HG02943 (cell line): Measurements from ENCODE around the gene PTH1R.

Source experiments
- ATAC-seq: cut with Tn5 transposase; IDR thresholded peaks from one replicate; pipeline ENCODE4 v1.9.1; 2021; ENCODE audit warnings: mild to moderate bottlenecking, low read depth, moderate library complexity; ENCODE audit not compliant: unreplicated experiment

The PTH1R gene

DNA sequence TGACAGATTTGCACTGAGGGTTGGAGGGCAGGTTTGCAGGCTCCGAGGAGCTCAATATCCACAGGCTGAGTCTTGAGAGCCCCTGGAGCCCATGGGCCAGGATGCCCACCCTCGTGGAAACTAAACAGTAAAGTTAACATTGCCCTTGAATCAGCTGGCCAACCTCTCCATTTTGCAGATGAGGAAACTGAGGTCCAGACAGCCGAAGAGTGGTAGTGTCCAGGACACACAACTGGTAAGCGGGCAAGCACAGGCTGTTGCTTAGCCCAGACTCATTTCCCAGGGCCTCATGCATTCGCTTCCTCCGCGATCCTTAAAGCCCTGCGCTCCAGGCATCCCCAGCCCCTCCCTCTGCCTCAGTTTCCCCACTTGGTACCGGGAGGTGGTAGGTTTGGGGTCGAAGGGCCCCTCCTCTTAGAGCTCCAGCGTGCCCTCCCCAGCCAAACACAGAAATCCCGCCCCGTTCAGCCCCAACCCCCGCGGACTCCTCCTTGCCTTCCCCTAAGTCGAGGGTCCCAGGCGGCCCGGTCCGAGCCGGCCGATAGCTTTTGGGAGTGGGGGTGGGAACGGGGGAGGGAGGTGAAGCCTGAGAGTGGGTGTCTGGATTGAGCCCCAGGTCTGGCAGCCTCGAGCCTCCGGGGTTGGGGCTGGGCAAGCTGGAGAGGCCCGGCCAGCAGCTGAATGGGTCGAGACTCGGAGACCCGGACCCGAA, 3.5 kb downstream of the PTH1R start:
- ATAC-seq: no peak

DNA sequence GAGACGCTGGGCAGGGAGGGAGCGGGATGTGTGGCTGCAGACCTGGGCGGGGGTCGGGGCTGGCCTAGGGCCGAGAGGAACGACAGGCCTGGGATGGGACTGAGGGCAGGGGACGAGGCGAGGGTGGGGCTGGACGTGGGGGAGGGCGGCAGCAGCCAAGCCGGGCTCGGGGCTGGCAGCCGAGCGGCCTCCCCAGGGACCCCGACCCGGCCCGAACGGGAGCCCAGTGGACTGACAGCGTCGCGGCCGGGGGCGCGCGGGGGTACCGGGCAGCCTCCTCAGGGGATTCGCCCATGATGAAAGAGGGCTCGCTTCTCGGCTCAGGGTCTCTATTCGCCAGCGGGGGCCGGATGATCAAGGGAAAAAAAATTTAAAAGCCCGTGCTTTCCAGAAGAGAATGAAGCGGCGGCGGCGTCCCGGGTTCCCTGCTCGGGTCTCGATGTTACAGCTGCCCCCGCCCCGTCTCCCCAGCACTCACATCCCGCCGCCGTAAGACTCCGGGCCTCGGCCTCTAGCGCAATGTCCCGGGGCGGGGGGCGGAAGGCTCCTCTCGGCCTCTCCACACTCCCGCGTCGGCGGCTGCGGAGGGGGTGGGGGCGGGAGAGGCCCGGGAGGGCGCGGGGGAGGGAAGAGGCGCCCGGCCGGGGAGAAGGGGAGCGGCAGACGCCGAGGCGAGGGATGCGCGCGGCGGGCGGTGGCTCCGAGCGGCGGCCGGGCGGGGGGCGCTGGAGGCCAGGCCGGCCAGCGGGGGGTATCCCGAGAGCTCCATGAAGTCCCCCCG, 4.3 kb downstream of the PTH1R start:
- ATAC-seq: no peak

DNA sequence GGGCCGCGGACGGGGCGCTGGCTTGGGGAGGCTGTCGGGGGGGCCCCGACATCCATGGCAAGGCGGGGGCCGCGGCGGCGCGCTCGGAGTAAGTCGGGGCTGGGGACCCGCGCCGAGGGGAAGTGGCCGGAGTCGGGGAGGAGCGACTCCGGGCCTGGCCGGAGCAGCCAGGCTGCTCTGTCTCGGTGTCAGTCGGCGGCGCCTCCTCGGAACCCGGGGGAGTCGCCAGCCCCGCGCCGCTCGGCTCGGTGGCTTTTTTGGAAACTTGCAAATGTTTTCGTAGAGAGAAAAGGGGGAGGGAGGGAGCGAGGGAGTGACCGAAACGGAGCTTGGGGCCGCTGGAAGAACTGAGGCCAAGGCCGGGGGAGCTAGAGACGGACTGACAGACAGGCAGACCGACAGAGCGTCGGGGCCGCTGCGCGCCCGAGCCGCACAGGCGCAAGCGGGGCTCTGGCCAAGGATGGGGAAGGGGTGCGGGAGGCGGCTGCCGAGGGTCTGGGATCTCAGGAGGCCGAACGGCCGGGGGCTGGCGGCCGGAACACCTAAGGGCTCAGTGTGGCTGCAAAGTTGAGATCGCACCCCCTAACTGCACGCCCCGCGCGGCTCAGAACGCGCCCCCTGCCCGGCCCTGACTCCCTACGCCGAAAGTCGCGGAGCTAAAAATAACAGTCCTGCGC, 5.0 kb downstream of the PTH1R start:
- no peak for ATAC-seq

DNA sequence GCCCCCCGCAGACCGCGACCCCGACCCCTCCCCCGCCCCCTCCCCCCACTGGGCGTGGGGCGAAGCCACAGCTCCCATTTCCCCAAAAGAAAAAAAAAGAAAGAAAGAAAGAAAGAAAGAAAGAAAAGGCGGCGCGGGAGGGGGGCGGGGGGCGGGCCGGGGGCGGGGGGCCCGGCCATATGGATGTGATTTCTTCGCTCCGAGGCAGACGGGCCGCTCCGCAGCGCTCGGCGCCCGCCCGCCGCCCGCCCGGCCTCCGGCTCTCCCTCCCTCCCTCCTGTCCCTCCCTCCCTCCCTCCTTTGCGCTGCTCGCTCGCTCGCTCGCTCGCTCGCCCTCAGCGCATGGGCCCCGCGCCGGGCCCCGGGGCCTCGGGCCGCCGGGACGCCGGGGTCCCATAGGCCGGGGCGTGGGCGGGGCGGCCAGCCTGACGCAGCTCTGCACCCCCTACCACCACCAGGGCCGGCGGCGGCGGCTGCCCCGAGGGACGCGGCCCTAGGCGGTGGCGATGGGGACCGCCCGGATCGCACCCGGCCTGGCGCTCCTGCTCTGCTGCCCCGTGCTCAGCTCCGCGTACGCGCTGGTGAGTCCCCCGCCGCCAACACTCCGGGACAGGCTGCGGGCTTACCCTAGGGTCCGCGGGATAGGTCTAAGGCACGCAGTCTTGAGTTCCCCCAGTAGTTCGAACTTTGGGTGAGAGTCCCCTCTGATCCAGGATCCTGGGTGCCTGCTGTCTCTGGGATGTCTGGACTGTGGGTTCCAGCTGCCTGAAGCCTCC, 5.7 kb downstream of the PTH1R start:
- no peak for ATAC-seq

DNA sequence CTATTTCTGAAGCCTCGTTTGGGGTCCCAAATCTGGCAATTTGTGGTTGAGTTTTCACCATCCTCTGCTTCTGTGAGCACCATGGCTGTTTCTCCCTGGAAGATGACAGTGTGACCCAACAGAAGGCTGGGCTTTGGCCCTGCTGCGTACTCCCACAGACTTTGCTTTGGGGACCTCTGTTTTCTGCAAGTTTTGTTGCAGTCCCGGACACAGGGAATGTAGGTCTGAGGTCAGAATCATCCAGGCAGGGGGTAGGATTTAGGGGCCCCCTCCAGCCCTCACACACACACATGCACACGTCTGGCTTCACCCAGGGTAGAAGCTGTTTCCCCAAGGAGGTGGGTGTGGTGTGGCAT, 6.3 kb downstream of the PTH1R start:
- no peak for ATAC-seq

DNA sequence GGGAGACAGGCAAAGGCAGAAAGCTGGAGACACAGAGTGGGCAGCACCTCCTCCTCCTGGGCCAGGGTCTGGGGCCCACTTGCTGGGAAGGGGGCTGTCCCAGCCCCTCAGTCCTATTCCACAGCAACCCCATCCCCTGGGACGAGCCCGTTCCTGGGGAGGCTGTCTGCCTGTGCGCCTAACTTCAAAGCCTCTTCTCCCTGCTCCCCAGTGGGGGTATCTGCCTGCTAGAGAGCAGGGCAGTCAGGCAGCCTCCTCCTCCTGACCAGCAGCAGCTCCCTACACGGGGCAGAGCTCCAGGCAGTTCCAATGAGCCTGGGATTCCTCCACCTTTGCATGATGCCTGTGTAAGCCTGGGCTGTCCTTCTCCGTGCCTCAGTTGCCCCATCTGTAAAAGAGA, 6.9 kb downstream of the PTH1R start:
- ATAC-seq: no peak

DNA sequence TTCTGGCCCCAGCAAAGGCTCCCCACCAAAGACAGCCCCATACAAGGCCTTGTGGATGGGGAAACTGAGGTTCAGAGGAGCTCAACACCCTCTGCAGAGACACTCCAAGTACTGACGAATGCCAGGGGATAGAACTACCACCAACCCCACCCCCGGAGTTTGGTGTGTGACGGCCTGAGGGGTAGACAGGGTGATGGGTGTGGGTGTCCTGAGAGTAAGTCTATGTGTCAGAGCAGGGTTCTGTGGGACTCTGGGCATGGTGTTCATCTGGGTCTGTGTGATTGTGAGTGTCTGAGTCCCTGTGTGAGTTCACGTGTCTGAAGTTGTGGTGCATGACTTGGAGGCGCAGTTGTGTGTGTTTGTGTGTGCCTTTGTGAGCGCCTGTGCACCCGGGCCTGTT, 7.4 kb downstream of the PTH1R start:
- ATAC-seq: no peak

DNA sequence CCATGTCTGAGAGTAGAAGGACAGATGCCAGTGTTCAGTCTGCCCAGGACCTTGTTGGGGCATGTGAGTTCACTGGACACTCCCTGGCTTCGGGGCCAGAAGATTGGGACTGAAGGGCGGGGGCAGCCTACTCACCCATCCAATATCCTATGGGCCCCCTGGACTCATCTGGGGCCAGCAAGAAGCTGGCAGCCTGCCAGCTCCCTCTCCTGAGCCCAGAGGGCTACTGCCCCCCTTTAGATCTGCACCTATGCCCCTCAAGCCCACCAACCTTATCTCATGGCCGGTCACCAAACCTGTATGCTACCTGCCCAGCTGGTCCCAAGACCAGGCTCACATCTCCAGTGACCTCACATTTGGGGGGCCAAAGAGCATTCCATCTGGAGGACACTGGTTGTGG, 8.1 kb downstream of the PTH1R start:
- ATAC-seq: no peak

DNA sequence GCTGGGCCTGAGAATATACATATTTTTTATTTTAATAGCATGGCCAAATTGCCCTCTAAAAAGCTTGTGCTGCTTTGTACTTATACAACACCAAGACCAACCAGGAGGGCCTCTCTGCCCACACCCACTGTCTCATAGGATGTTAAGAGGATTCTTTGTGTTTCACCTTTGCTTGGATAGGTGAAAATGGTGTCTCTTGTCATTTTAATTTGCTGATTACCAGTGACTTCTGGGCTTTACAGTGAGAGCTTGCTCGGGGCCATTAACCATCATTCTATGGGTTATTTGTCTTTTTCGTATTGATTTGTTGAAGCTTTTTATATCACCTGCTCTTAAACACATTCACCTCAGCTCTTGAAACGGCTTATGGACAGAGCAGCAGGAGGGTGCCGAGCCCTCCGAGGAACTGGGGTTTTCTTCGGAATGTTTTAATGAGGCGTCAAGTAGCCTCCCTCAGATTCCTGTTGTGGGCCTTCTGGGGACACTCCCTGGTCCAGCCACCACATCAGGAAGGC, 10.5 kb downstream of the PTH1R start:
- no peak for ATAC-seq

DNA sequence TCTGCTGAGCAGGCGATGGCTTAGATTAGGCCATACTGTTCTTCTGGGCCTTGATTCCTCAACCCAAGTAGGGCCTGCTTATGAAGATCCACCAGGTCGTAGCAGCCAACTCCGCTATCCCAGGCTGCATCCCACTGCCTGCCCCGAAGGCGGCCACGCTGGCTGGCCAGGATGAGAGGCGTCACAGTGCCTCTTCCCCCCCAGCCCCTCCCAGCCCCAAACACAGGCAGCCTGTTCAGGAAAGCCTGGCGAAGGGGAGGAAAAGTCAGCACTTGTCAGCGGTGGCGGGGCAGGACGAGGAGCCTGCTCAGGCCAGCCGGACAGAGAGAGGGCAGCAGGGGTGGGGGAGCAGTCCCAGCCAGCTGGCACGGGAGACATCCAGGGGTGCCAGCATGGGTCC, 11.2 kb downstream of the PTH1R start:
- ATAC-seq: no peak

DNA sequence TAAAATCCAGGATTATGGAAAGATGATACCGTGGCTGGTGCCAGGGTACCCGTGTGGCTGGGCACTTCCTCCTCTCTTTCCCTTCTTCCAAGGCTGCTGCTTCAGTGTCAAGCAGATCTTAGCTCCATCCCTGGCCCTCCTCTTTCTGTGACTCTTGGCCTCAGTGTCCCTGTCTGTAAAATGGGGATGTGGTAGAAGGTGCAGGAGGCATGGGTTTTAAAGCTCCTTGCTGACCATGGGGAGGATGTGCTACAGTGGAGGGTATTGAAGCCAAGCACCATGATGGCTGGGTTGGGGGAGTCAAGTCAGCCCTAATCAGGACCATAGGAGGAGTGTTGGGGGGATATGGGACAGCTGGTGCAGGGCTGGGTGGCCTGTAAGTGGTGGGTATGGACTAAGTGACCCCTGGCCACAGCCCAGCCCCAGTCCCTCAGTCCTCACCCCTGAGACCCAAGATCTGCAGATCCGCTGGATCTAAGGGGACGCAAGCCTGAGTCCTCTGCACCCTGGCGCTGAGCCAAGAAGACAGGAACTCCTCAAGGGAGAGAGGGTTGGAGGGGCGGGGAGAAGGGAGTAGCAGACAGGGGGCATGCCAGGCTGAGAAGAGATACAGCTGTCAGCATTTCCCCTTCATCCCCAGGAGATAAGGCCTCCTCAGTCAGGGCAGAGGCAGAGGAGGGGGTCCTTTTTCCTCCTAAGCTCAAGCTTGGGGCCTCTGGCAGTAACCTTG, 12.0 kb downstream of the PTH1R start:
- ATAC-seq: no peak

DNA sequence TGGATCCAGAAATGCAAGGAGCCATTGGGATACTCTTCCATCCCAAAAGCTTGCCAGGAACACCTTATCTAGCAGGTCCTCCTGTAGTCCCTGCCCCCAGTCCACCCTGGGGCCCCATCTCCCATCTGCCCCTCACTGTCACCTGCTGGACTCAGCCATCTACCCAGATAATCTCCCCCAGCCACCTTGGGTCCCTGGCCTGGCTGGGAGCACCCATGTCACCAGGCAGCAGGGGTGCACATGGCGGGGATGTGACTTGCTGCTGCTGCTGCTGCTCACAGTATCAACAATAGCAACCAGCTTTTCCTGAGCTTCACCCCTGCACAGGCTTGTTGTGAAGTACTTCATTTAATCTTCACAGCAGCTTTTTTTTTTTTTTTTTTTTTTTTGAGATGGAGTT, 12.6 kb downstream of the PTH1R start:
- ATAC-seq: no peak

DNA sequence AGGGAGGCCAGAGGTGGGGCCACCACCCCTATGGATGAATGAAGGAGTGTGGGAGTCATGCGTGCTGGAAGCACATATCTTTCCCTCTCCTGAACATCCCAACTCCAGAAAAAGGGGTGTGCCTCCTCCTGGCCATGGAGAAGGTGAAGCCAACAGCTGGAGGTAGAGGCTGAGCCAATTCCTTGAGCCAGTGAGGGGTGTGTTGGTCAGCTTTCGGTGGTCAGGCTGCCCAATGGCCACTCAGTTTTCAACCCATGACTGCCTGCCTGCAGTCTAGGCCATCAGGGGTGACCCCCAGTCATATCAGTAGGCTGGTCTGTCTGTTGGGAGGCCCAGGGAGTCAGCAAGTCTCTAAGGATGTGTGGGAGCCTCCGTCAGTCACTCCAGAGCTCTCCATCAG, 13.6 kb downstream of the PTH1R start:
- no peak for ATAC-seq

DNA sequence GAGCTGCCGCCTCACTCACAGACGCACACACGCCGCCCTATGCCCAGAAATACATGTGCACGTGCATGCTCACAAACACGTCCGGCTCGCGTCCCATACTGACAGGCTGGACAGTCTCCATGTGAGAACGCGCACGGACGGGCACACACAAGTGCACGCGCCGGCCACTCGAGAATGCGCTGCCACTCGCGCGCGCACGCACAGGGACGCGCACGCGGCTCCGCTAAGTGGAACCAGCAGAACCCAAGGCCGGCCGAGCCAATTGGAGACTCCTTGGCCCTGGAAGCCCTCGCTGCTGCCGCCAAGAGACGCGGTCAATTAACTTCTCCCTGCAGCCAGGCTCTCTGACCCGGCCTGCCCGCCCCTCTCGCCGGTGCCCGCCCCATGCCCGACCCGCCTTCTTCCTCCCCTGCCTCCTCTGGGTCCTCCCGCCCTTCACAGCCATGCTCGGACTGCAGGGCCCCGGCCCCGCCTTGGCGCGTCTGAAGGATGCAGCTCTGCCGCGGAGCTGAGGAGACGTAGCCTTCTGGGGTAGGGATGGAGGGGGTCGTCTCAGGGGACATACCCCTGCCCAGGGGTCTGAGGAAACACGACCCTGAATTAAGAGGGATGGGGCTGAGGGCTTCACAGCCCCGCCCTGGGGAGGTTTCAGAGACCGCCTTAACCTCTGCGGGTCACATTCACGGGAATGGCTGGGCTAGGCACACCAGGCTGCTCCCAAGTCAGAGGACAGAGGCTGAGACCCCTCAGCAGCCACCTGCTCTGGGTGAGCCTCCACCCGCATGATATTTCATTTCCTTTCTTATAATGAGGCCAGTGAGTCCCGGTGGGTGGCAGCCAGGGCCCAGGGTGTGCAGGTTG, 15.0 kb downstream of the PTH1R start:
- ATAC-seq: no peak

DNA sequence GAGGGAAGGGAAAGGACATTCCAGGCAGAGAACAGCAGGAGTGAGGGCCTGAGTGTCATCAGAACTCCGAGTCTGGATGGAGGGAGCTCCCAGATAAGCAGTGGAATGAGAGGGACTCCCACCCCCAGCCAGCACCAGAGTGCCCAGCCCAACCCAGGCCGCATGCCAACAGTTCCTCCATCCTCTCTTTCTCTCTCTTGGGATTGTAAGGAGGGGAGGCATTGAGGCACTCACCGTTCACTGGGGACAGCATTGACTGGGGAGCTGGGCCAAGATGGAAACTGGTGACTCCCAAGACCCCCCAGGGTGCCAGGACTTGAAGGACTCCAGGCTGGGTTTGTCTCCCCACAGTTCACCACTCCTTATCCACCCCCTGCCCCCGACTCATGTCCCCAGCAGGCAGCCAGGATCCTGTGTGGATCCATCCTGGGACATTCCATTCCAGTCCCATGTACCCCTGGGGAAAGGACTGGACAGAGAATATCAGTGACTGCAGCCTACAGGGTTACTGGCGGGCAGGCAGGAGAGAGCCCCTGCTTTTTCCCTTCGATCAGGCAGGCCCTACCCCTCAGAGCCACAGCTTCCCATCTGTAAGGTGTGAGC, 15.7 kb downstream of the PTH1R start:
- ATAC-seq: no peak

DNA sequence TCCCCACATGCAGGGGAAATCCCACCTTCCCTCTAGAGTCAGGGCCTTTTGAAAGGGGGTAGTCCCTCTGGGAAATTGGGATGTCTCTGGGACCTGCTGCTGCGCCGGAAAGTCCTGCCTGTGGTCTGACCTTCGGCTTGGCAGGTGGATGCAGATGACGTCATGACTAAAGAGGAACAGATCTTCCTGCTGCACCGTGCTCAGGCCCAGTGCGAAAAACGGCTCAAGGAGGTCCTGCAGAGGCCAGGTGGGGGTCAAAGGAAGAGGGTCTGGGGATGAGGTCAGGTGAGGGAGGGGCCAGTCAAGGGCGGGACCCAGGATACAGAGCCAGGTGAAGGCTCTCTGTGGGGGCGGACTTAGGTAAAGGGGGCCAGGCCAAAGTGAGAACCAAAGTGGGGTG, 16.2 kb downstream of the PTH1R start:
- ATAC-seq: no peak

DNA sequence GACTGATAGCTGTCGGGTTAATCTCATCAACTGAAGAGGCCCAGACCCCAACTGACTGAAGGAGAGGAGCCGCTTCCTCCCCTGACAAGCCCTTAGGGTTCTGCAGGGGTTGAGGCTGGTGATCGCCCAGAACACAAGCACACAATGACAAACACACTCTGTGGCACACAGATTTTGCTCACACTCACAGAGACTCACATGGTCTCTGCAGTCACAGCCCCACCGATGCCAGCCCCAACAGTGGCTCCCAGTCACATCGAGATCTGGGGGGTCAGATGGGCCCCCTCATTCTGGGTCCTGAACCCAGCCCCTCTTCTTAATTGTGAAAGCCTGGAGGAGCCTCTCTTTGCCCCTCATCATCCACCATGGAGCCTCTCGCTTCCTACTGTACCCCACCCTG, 16.7 kb downstream of the PTH1R start:
- no peak for ATAC-seq

DNA sequence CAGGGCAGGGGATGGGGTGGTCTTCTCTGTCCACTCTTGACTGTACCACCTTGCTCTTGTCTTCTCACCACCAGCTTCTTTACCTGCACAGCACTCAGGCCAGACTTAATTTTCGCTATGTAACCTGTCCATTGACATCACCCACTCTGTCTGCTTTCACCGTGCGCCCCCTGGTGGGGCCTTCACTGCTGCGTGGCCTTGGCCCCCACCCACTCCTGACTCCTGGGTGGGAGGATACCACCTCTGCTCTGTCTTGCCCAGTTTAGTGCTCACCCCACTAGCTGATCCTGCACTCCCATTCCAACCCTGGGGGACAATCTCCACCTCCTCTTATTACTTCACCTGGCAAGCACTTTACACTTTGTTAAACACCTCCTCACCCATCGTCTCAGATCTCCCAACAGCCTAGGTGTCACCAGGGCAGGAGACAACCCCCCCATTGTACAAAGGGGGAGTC, 17.7 kb downstream of the PTH1R start:
- no peak for ATAC-seq

DNA sequence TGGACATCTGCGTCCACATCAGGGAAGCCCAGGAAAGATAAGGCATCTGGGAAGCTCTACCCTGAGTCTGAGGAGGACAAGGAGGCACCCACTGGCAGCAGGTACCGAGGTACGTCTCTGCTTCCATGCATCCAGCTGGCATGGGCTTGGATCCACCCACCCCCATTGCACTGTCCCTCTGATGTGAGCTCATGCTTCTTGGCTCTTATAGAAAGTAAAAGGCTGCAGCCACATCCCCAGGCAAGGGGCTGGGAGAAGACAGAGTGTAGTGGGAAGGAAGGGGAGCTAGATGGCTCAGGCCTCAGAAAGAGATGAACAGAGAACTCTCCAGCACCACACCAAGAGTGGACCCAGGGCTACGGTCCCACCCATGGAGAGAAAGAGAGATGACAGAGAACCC, 18.2 kb downstream of the PTH1R start:
- no peak for ATAC-seq
